WTC11 (cell line): ENCODE results near the gene NBAS. TPM values are rescaled to one million over a fixed set of nuclear protein-coding genes. Genes with fewer than 3 reads are reported as not detected.

Experiments
- ATAC-seq: fragments of 200-7000 bp; cut with Tn5 transposase; 2 replicates; pipeline ENCODE4 v1.10.0; 2021; ENCODE audit warnings: mild to moderate bottlenecking, moderate library complexity
- CTCF ChIA-PET: fragments of 300-600 bp; sonication (Branson Sonifier 250); formaldehyde crosslinking; loops from one replicate; lab custom pipeline; 2021; ENCODE audit warnings: antibody characterized with exemption; lab: Charles Lee
- POLR2A ChIA-PET: fragments of 350-600 bp; sonication (Branson Sonifier 250); formaldehyde crosslinking; loops from one replicate; lab custom pipeline; 2021; ENCODE audit warnings: antibody characterized with exemption; lab: Charles Lee
- DNase-seq: peaks from one replicate; pipeline ENCODE4 v3.0.0; 2021; ENCODE audit warnings: low spot score
- H3K27ac Mint-ChIP-seq: 2 replicates; pipeline ENCODE4 v1.8.0; 2021; ENCODE audit warnings: mixed read lengths
- H3K27me3 Mint-ChIP-seq: 2 replicates; pipeline ENCODE4 v1.8.0; 2021; ENCODE audit warnings: low read depth, mild to moderate bottlenecking, moderate library complexity, mixed read lengths
- H3K36me3 Mint-ChIP-seq: 2 replicates; pipeline ENCODE4 v1.8.0; 2021; ENCODE audit warnings: mixed read lengths
- H3K4me1 Mint-ChIP-seq: 2 replicates; pipeline ENCODE4 v1.8.0; 2022; ENCODE audit warnings: mixed read lengths
- H3K4me3 Mint-ChIP-seq: 2 replicates; pipeline ENCODE4 v1.8.0; 2021; ENCODE audit warnings: mild to moderate bottlenecking, moderate library complexity, mixed read lengths
- H3K9me3 Mint-ChIP-seq: 2 replicates; pipeline ENCODE4 v1.8.0; 2021; ENCODE audit warnings: mixed read lengths
- CREB1 ChIP-seq: sonication (generic); formaldehyde crosslinking; IDR thresholded peaks from 2 replicates; pipeline ENCODE4 v1.8.0; 2023; ENCODE audit warnings: mild to moderate bottlenecking, missing genetic modification reagents
- CREM ChIP-seq: sonication (generic); formaldehyde crosslinking; IDR thresholded peaks from 2 replicates; pipeline ENCODE4 v1.8.1; 2022; ENCODE audit warnings: mild to moderate bottlenecking, missing genetic modification reagents, moderate library complexity
- ELF4 ChIP-seq: sonication (generic); formaldehyde crosslinking; IDR thresholded peaks from 2 replicates; pipeline ENCODE4 v1.8.1; 2022; ENCODE audit warnings: low read depth, mild to moderate bottlenecking, moderate library complexity, missing genetic modification reagents
- GRHL2 ChIP-seq: fragments of 250-450 bp; sonication (Bioruptor Pico); IDR thresholded peaks from 2 replicates; pipeline ENCODE4 v1.8.0; 2022; ENCODE audit warnings: mild to moderate bottlenecking, moderate library complexity; ENCODE audit not compliant: insufficient replicate concordance, severe bottlenecking
- GTF2I ChIP-seq: fragments of 250-450 bp; sonication (Bioruptor Pico); conservative IDR thresholded peaks from 2 replicates; pipeline ENCODE4 v1.4.0; 2021; ENCODE audit warnings: mild to moderate bottlenecking
- KAT7 ChIP-seq: sonication (generic); formaldehyde crosslinking; IDR thresholded peaks from 2 replicates; pipeline ENCODE4 v1.8.1; 2023; ENCODE audit warnings: missing genetic modification reagents, mild to moderate bottlenecking, borderline replicate concordance
- MXD4 ChIP-seq: fragments of 250-450 bp; sonication (Bioruptor Pico); IDR thresholded peaks from 2 replicates; pipeline ENCODE4 v1.8.0; 2021; ENCODE audit warnings: mild to moderate bottlenecking, moderate library complexity, borderline replicate concordance
- NFATC4 ChIP-seq: fragments of 250-450 bp; sonication (Bioruptor Pico); IDR thresholded peaks from 2 replicates; pipeline ENCODE4 v1.9.0; 2021; ENCODE audit warnings: mild to moderate bottlenecking
- SMAD3 ChIP-seq: sonication (generic); formaldehyde crosslinking; IDR thresholded peaks from 2 replicates; pipeline ENCODE4 v1.8.0; 2022; ENCODE audit warnings: missing genetic modification reagents, mild to moderate bottlenecking, borderline replicate concordance
- ZNF396 ChIP-seq: fragments of 250-450 bp; sonication (Bioruptor Pico); IDR thresholded peaks from 2 replicates; pipeline ENCODE4 v1.8.0; 2021; ENCODE audit warnings: mild to moderate bottlenecking, moderate library complexity, borderline replicate concordance
- ZNF416 ChIP-seq: fragments of 250-450 bp; sonication (Bioruptor Pico); IDR thresholded peaks from 2 replicates; pipeline ENCODE4 v1.9.0; 2021; ENCODE audit warnings: mild to moderate bottlenecking, inconsistent platforms
- total RNA-seq: library from RNA; stranded (reverse); gene quantifications from 3 replicates; pipeline ENCODE4 v1.2.3, GENCODE V29; 2021
- TF ChIP-seq, protein P1 (sequence below): sonication (generic); formaldehyde crosslinking; IDR thresholded peaks from 2 replicates; pipeline ENCODE4 v1.8.1; 2022; ENCODE audit warnings: mild to moderate bottlenecking, moderate library complexity, missing genetic modification reagents
- TF ChIP-seq, protein P2 (sequence below): sonication (generic); formaldehyde crosslinking; IDR thresholded peaks from 2 replicates; pipeline ENCODE4 v1.8.1; 2023; ENCODE audit warnings: mild to moderate bottlenecking, missing genetic modification reagents, moderate library complexity
- TF ChIP-seq, protein P3 (sequence below): sonication (generic); formaldehyde crosslinking; IDR thresholded peaks from 2 replicates; pipeline ENCODE4 v1.8.1; 2023; ENCODE audit warnings: mild to moderate bottlenecking, missing genetic modification reagents
- TF ChIP-seq, protein P4 (sequence below): sonication (generic); formaldehyde crosslinking; IDR thresholded peaks from 2 replicates; pipeline ENCODE4 v1.8.1; 2022; ENCODE audit warnings: low read depth, missing genetic modification reagents, borderline replicate concordance
- TF ChIP-seq, protein P5 (sequence below): sonication (generic); formaldehyde crosslinking; IDR thresholded peaks from 2 replicates; pipeline ENCODE4 v1.8.0; 2023; ENCODE audit warnings: mild to moderate bottlenecking, missing genetic modification reagents
- TF ChIP-seq, protein P6 (sequence below): sonication (generic); formaldehyde crosslinking; IDR thresholded peaks from 2 replicates; pipeline ENCODE4 v1.8.0; 2023; ENCODE audit warnings: missing genetic modification reagents, mild to moderate bottlenecking, borderline replicate concordance
- TF ChIP-seq, protein P7 (sequence below): sonication (generic); formaldehyde crosslinking; IDR thresholded peaks from 2 replicates; pipeline ENCODE4 v1.8.0; 2022; ENCODE audit warnings: mild to moderate bottlenecking, missing genetic modification reagents

NBAS gene
- total RNA-seq, 1 experiment from 2014 or later = 32.3 TPM

DNA sequence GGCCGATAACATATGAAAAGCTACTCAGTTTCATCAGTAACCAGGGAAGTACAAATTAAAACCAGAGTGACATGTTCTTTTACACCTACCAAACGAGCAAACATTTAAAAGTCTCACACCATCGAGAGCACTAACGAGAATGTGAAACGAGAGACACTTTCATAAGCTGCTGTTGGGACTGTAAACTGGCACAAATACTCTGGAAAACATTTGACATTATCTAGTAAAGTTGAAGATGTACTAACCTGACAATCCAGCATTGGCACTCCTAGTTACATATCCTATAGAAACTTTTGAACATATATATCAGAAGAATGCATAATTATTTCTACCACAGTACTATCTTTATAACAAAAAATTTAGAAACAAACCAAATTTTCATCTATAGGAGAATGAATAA lies 28.1 kb downstream of the NBAS start:
- no peak for ATAC-seq
- CTCF ChIA-PET = no interaction called here
- no peak overlapping the region for H3K27ac Mint-ChIP-seq

More for the DNA sequence above, 28.1 kb downstream of the NBAS start:
- Mint-ChIP-seq H3K27me3 (no peaks in the 10 kb centered on the region), H3K9me3 (peaks cover 10% of the 10 kb centered on the region), H3K4me1 (no peaks in the 10 kb centered on the region), H3K36me3 (peaks cover 25% of the 10 kb centered on the region), H3K4me3 (no peak overlapping the region)
- no peak for DNase-seq
- no peak for TF ChIP-seq ZNF416 (CRISPR knock-in tag)
- TF ChIP-seq CREB1 (CRISPR knock-in tag) = no peak
- no peak for TF ChIP-seq MXD4 (CRISPR knock-in tag)
- TF ChIP-seq, protein P1, sequence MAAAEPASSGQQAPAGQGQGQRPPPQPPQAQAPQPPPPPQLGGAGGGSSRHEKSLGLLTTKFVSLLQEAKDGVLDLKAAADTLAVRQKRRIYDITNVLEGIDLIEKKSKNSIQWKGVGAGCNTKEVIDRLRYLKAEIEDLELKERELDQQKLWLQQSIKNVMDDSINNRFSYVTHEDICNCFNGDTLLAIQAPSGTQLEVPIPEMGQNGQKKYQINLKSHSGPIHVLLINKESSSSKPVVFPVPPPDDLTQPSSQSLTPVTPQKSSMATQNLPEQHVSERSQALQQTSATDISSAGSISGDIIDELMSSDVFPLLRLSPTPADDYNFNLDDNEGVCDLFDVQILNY (CRISPR knock-in tag) = no peak
- TF ChIP-seq, protein P2, sequence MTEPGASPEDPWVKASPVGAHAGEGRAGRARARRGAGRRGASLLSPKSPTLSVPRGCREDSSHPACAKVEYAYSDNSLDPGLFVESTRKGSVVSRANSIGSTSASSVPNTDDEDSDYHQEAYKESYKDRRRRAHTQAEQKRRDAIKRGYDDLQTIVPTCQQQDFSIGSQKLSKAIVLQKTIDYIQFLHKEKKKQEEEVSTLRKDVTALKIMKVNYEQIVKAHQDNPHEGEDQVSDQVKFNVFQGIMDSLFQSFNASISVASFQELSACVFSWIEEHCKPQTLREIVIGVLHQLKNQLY (CRISPR knock-in tag) = no peak
- TF ChIP-seq ZNF396 (CRISPR knock-in tag) = no peak
- no peak for TF ChIP-seq KAT7 (CRISPR knock-in tag)
- no peak for TF ChIP-seq GRHL2 (CRISPR knock-in tag)
- no peak for TF ChIP-seq ELF4 (CRISPR knock-in tag)
- TF ChIP-seq, protein P3, sequence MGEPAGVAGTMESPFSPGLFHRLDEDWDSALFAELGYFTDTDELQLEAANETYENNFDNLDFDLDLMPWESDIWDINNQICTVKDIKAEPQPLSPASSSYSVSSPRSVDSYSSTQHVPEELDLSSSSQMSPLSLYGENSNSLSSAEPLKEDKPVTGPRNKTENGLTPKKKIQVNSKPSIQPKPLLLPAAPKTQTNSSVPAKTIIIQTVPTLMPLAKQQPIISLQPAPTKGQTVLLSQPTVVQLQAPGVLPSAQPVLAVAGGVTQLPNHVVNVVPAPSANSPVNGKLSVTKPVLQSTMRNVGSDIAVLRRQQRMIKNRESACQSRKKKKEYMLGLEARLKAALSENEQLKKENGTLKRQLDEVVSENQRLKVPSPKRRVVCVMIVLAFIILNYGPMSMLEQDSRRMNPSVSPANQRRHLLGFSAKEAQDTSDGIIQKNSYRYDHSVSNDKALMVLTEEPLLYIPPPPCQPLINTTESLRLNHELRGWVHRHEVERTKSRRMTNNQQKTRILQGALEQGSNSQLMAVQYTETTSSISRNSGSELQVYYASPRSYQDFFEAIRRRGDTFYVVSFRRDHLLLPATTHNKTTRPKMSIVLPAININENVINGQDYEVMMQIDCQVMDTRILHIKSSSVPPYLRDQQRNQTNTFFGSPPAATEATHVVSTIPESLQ (CRISPR knock-in tag) = no peak
- TF ChIP-seq, protein P4, sequence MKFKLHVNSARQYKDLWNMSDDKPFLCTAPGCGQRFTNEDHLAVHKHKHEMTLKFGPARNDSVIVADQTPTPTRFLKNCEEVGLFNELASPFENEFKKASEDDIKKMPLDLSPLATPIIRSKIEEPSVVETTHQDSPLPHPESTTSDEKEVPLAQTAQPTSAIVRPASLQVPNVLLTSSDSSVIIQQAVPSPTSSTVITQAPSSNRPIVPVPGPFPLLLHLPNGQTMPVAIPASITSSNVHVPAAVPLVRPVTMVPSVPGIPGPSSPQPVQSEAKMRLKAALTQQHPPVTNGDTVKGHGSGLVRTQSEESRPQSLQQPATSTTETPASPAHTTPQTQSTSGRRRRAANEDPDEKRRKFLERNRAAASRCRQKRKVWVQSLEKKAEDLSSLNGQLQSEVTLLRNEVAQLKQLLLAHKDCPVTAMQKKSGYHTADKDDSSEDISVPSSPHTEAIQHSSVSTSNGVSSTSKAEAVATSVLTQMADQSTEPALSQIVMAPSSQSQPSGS (CRISPR knock-in tag) = no peak
- TF ChIP-seq, protein P5, sequence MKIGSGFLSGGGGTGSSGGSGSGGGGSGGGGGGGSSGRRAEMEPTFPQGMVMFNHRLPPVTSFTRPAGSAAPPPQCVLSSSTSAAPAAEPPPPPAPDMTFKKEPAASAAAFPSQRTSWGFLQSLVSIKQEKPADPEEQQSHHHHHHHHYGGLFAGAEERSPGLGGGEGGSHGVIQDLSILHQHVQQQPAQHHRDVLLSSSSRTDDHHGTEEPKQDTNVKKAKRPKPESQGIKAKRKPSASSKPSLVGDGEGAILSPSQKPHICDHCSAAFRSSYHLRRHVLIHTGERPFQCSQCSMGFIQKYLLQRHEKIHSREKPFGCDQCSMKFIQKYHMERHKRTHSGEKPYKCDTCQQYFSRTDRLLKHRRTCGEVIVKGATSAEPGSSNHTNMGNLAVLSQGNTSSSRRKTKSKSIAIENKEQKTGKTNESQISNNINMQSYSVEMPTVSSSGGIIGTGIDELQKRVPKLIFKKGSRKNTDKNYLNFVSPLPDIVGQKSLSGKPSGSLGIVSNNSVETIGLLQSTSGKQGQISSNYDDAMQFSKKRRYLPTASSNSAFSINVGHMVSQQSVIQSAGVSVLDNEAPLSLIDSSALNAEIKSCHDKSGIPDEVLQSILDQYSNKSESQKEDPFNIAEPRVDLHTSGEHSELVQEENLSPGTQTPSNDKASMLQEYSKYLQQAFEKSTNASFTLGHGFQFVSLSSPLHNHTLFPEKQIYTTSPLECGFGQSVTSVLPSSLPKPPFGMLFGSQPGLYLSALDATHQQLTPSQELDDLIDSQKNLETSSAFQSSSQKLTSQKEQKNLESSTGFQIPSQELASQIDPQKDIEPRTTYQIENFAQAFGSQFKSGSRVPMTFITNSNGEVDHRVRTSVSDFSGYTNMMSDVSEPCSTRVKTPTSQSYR = no peak
- TF ChIP-seq NFATC4 (CRISPR knock-in tag) = no peak
- no peak for TF ChIP-seq SMAD3 (CRISPR knock-in tag)
- TF ChIP-seq, protein P6, sequence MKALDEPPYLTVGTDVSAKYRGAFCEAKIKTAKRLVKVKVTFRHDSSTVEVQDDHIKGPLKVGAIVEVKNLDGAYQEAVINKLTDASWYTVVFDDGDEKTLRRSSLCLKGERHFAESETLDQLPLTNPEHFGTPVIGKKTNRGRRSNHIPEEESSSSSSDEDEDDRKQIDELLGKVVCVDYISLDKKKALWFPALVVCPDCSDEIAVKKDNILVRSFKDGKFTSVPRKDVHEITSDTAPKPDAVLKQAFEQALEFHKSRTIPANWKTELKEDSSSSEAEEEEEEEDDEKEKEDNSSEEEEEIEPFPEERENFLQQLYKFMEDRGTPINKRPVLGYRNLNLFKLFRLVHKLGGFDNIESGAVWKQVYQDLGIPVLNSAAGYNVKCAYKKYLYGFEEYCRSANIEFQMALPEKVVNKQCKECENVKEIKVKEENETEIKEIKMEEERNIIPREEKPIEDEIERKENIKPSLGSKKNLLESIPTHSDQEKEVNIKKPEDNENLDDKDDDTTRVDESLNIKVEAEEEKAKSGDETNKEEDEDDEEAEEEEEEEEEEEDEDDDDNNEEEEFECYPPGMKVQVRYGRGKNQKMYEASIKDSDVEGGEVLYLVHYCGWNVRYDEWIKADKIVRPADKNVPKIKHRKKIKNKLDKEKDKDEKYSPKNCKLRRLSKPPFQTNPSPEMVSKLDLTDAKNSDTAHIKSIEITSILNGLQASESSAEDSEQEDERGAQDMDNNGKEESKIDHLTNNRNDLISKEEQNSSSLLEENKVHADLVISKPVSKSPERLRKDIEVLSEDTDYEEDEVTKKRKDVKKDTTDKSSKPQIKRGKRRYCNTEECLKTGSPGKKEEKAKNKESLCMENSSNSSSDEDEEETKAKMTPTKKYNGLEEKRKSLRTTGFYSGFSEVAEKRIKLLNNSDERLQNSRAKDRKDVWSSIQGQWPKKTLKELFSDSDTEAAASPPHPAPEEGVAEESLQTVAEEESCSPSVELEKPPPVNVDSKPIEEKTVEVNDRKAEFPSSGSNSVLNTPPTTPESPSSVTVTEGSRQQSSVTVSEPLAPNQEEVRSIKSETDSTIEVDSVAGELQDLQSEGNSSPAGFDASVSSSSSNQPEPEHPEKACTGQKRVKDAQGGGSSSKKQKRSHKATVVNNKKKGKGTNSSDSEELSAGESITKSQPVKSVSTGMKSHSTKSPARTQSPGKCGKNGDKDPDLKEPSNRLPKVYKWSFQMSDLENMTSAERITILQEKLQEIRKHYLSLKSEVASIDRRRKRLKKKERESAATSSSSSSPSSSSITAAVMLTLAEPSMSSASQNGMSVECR (CRISPR knock-in tag) = no peak
- TF ChIP-seq CREM (CRISPR knock-in tag) = no peak
- TF ChIP-seq, protein P7, sequence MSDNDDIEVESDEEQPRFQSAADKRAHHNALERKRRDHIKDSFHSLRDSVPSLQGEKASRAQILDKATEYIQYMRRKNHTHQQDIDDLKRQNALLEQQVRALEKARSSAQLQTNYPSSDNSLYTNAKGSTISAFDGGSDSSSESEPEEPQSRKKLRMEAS (CRISPR knock-in tag) = no peak
- no peak for TF ChIP-seq GTF2I (CRISPR knock-in tag)
- POLR2A ChIA-PET = no interaction called here
